OCI-LY1 (cell line): ENCODE measurements around the gene APOBEC2.

Experiments used
- H2AFZ ChIP-seq: fragments of 200-600 bp; sonication (generic), shearing (Covaris generic); 2 replicates; pipeline ENCODE4 v1.6.0; 2014; ENCODE audit warnings: antibody characterized with exemption, mild to moderate bottlenecking, low read length
- H3F3A ChIP-seq: fragments of 200-600 bp; sonication (generic), shearing (Covaris generic); 2 replicates; pipeline ENCODE4 v1.6.0; 2014; ENCODE audit warnings: mild to moderate bottlenecking, antibody characterized with exemption, low read length, moderate library complexity; ENCODE audit not compliant: insufficient read depth
- H3K27ac ChIP-seq: fragments of 200-600 bp; sonication (generic); 2 replicates; pipeline ENCODE4 v1.5.1; 2014; ENCODE audit warnings: low read length, mixed run types, mild to moderate bottlenecking, low read depth; ENCODE audit not compliant: poor library complexity, severe bottlenecking
- H3K27me3 ChIP-seq: fragments of 200-600 bp; sonication (generic); 2 replicates; pipeline ENCODE4 v1.6.0; 2014; ENCODE audit warnings: antibody characterized with exemption, mild to moderate bottlenecking, low read length, moderate library complexity; ENCODE audit not compliant: insufficient read depth
- H3K36me3 ChIP-seq: fragments of 200-600 bp; sonication (generic); 2 replicates; pipeline ENCODE4 v1.6.1; 2014; ENCODE audit warnings: mild to moderate bottlenecking, antibody characterized with exemption, low read length, moderate library complexity, mixed read lengths; ENCODE audit not compliant: insufficient read depth
- H3K4me1 ChIP-seq: fragments of 200-600 bp; sonication (generic); 2 replicates; pipeline ENCODE4 v1.5.1; 2014; ENCODE audit warnings: mild to moderate bottlenecking, low read length, moderate library complexity; ENCODE audit not compliant: insufficient read depth, severe bottlenecking
- H3K4me2 ChIP-seq: fragments of 200-600 bp; sonication (generic), shearing (Covaris generic); 2 replicates; pipeline ENCODE4 v1.6.1; 2014; ENCODE audit warnings: low read length
- H3K4me3 ChIP-seq: fragments of 200-600 bp; sonication (generic); 2 replicates; pipeline ENCODE4 v1.5.1; 2014; ENCODE audit warnings: low read length, low read depth, mild to moderate bottlenecking, mixed read lengths; ENCODE audit not compliant: poor library complexity, severe bottlenecking
- H3K79me2 ChIP-seq: fragments of 200-600 bp; shearing (Covaris generic); 2 replicates; pipeline ENCODE4 v1.6.1; 2016; ENCODE audit warnings: mixed run types, low read length, mixed read lengths; ENCODE audit not compliant: insufficient read depth
- H3K9ac ChIP-seq: fragments of 200-600 bp; sonication (generic), shearing (Covaris generic); 2 replicates; pipeline ENCODE4 v1.6.1; 2014; ENCODE audit warnings: mild to moderate bottlenecking, low read length, mixed read lengths
- H3K9me2 ChIP-seq: fragments of 200-600 bp; sonication (generic), shearing (Covaris generic); 2 replicates; pipeline ENCODE4 v1.6.1; 2014; ENCODE audit warnings: low read depth, mild to moderate bottlenecking, low read length, mixed read lengths
- H3K9me3 ChIP-seq: fragments of 200-600 bp; shearing (Covaris generic); 2 replicates; pipeline ENCODE4 v1.6.1; 2014; ENCODE audit warnings: low read length, mixed read lengths
- H4K20me1 ChIP-seq: fragments of 200-600 bp; sonication (generic), shearing (Covaris generic); 2 replicates; pipeline ENCODE4 v1.6.0; 2016; ENCODE audit warnings: mild to moderate bottlenecking, low read length; ENCODE audit not compliant: insufficient read depth
- CTCF ChIP-seq: fragments of 200-600 bp; sonication (generic), shearing (Covaris generic); IDR thresholded peaks from 2 replicates; pipeline ENCODE4 v1.5.1; 2017; ENCODE audit warnings: mild to moderate bottlenecking, antibody characterized with exemption, low read length, moderate library complexity, mixed read lengths
- EZH2 ChIP-seq: fragments of 200-600 bp; sonication (generic), shearing (Covaris generic); IDR thresholded peaks from 2 replicates; pipeline ENCODE4 v1.8.0; 2017; ENCODE audit warnings: borderline replicate concordance, mixed run types, mild to moderate bottlenecking, antibody characterized with exemption, low read length, moderate library complexity, mixed read lengths

APOBEC2 gene

GRCh38 chr6:41100871-41101287 lies 47.9 kb downstream of the APOBEC2 start:
- no peak overlapping the region for H3K9ac ChIP-seq
- no peak overlapping the region for H2AFZ ChIP-seq
- no peak overlapping the region for H3K4me2 ChIP-seq
- no peaks in the 10 kb centered on the region for H3K27me3 ChIP-seq
- peaks cover 60% of the 10 kb centered on the region for H3K36me3 ChIP-seq
- H4K20me1 ChIP-seq, result no peaks in the 10 kb centered on the region
- H3F3A ChIP-seq, result no peaks in the 10 kb centered on the region
- H3K9me3 ChIP-seq, result no peaks in the 10 kb centered on the region
- H3K4me1 ChIP-seq, result no peaks in the 10 kb centered on the region
- H3K27ac ChIP-seq, result no peak overlapping the region
- H3K4me3 ChIP-seq, result no peak overlapping the region
- TF ChIP-seq CTCF, result no peak
- TF ChIP-seq EZH2, result no peak
- no peaks in the 10 kb centered on the region for H3K9me2 ChIP-seq
- no peaks in the 10 kb centered on the region for H3K79me2 ChIP-seq

- TF ChIP-seq EZH2 (no peak), CTCF (no peak)
- Histone ChIP-seq H3K4me2 (no peak overlapping the region), H3K79me2 (no peaks in the 10 kb centered on the region), H3K27ac (no peak overlapping the region), H3K36me3 (peaks cover 30% of the 10 kb centered on the region), H3K27me3 (no peaks in the 10 kb centered on the region), H3K9me3 (no peaks in the 10 kb centered on the region), H3F3A (no peaks in the 10 kb centered on the region), H2AFZ (no peak overlapping the region), H3K9me2 (no peaks in the 10 kb centered on the region), H3K4me1 (no peaks in the 10 kb centered on the region), H4K20me1 (no peaks in the 10 kb centered on the region), H3K4me3 (no peak overlapping the region), H3K9ac (no peak overlapping the region)
Measured at GRCh38 chr6:41103847-41104246, 50.8 kb downstream of the APOBEC2 start.

GRCh38 chr6:41111017-41111416 lies 58.0 kb downstream of the APOBEC2 start:
- no peak overlapping the region for H2AFZ ChIP-seq
- no peaks in the 10 kb centered on the region for H3K9me3 ChIP-seq
- H3K4me1 ChIP-seq, result no peaks in the 10 kb centered on the region
- H3K79me2 ChIP-seq, result no peaks in the 10 kb centered on the region
- H3K27ac ChIP-seq, result no peak overlapping the region
- H3K4me3 ChIP-seq, result no peak overlapping the region
- TF ChIP-seq EZH2, result no peak
- no peak for TF ChIP-seq CTCF
- no peaks in the 10 kb centered on the region for H3K36me3 ChIP-seq
- no peaks in the 10 kb centered on the region for H3K27me3 ChIP-seq
- no peaks in the 10 kb centered on the region for H3K9me2 ChIP-seq
- H3F3A ChIP-seq, result no peaks in the 10 kb centered on the region
- no peaks in the 10 kb centered on the region for H4K20me1 ChIP-seq
- H3K9ac ChIP-seq, result no peak overlapping the region
- H3K4me2 ChIP-seq, result no peak overlapping the region
